SK-N-SH treated with all-trans-retinoic acid at 6 μM for 48 hours (cell line): Measurements from ENCODE around the gene MEG3.

Experiments used
- ATAC-seq: fragments of 200-7000 bp; cut with Tn5 transposase; 3 replicates; pipeline ENCODE4 v1.9.1; 2020; ENCODE audit warnings: mild to moderate bottlenecking, moderate library complexity
- ARNTL ChIP-seq: fragments of 450-650 bp; formaldehyde crosslinking; IDR thresholded peaks from 2 replicates; pipeline ENCODE4 v1.5.0; 2020; ENCODE audit warnings: low read depth, mild to moderate bottlenecking, moderate library complexity, borderline replicate concordance
- BACH2 ChIP-seq: fragments of 250-450 bp; sonication (Bioruptor Pico); IDR thresholded peaks from 2 replicates; pipeline ENCODE4 v1.9.0; 2021; ENCODE audit warnings: mild to moderate bottlenecking, borderline replicate concordance
- CREB5 ChIP-seq: fragments of 250-450 bp; sonication (Bioruptor Pico); IDR thresholded peaks from 2 replicates; pipeline ENCODE4 v1.5.1; 2020; ENCODE audit warnings: low read depth, mild to moderate bottlenecking, moderate library complexity
- CSRNP3 ChIP-seq: fragments of 250-450 bp; sonication (Bioruptor Pico); IDR thresholded peaks from 2 replicates; pipeline ENCODE4 v1.5.1; 2021; ENCODE audit warnings: mild to moderate bottlenecking, moderate library complexity
- GLIS3 ChIP-seq: fragments of 250-450 bp; sonication (Bioruptor Pico); IDR thresholded peaks from 2 replicates; pipeline ENCODE4 v1.5.0; 2020; ENCODE audit warnings: mild to moderate bottlenecking, moderate library complexity
- ISL1 ChIP-seq: fragments of 250-450 bp; sonication (Bioruptor Pico); IDR thresholded peaks from 2 replicates; pipeline ENCODE4 v2.1.2; 2022; ENCODE audit warnings: mild to moderate bottlenecking, moderate library complexity
- OSR1 ChIP-seq: fragments of 250-450 bp; sonication (Bioruptor Pico); IDR thresholded peaks from 2 replicates; pipeline ENCODE4 v1.8.0; 2022; ENCODE audit warnings: moderate library complexity, mild to moderate bottlenecking, inconsistent platforms
- PATZ1 ChIP-seq: fragments of 250-450 bp; sonication (Bioruptor Pico); IDR thresholded peaks from 2 replicates; pipeline ENCODE4 v1.8.0; 2020; ENCODE audit warnings: mild to moderate bottlenecking, moderate library complexity, borderline replicate concordance
- POU6F1 ChIP-seq: fragments of 250-450 bp; sonication (Bioruptor Pico); IDR thresholded peaks from 2 replicates; pipeline ENCODE4 v1.8.0; 2021; ENCODE audit warnings: low read depth, mild to moderate bottlenecking, moderate library complexity, borderline replicate concordance
- PPARA ChIP-seq: fragments of 250-450 bp; sonication (Bioruptor Pico); IDR thresholded peaks from 2 replicates; pipeline ENCODE4 v1.5.0; 2020; ENCODE audit warnings: mild to moderate bottlenecking, borderline replicate concordance
- RARB ChIP-seq: fragments of 250-450 bp; sonication (Bioruptor Pico); IDR thresholded peaks from 2 replicates; pipeline ENCODE4 v1.8.0; 2021; ENCODE audit warnings: mild to moderate bottlenecking, moderate library complexity
- SNAI2 ChIP-seq: fragments of 250-450 bp; sonication (Bioruptor Pico); IDR thresholded peaks from 2 replicates; pipeline ENCODE4 v1.5.0; 2020; ENCODE audit warnings: mild to moderate bottlenecking, moderate library complexity
- TCF4 ChIP-seq: fragments of 250-450 bp; sonication (Bioruptor Pico); IDR thresholded peaks from 2 replicates; pipeline ENCODE4 v1.8.0; 2021; ENCODE audit warnings: mild to moderate bottlenecking, moderate library complexity, borderline replicate concordance
- TOX ChIP-seq: fragments of 250-450 bp; sonication (Bioruptor Pico); IDR thresholded peaks from 2 replicates; pipeline ENCODE4 v1.8.0; 2021; ENCODE audit warnings: mild to moderate bottlenecking, moderate library complexity, borderline replicate concordance
- TSHZ2 ChIP-seq: fragments of 250-450 bp; sonication (Bioruptor Pico); IDR thresholded peaks from 2 replicates; pipeline ENCODE4 v1.5.0; 2020; ENCODE audit warnings: mild to moderate bottlenecking, moderate library complexity
- ZFP3 ChIP-seq: fragments of 250-450 bp; sonication (Bioruptor Pico); IDR thresholded peaks from 2 replicates; pipeline ENCODE4 v1.5.0; 2020; ENCODE audit warnings: mild to moderate bottlenecking, moderate library complexity
- ZFP30 ChIP-seq: fragments of 450-650 bp; formaldehyde crosslinking; IDR thresholded peaks from 2 replicates; pipeline ENCODE4 v1.5.0; 2022; ENCODE audit warnings: mild to moderate bottlenecking, moderate library complexity
- ZNF565 ChIP-seq: fragments of 450-650 bp; formaldehyde crosslinking; conservative IDR thresholded peaks from 2 replicates; pipeline ENCODE4 v1.5.0; 2020; ENCODE audit warnings: low read depth, mild to moderate bottlenecking, moderate library complexity
- ZNF70 ChIP-seq: fragments of 450-650 bp; formaldehyde crosslinking; IDR thresholded peaks from 2 replicates; pipeline ENCODE4 v1.5.0; 2020; ENCODE audit warnings: mild to moderate bottlenecking, moderate library complexity
- ZNF8 ChIP-seq: fragments of 450-650 bp; formaldehyde crosslinking; IDR thresholded peaks from 2 replicates; pipeline ENCODE4 v1.5.0; 2020; ENCODE audit warnings: mild to moderate bottlenecking, moderate library complexity

The MEG3 gene

GRCh38 chr14:100851946-100852620 is 26.2 kb downstream of the MEG3 start (continued):
- no peak for TF ChIP-seq BACH2 (CRISPR knock-in tag)
- no peak for TF ChIP-seq CSRNP3 (CRISPR knock-in tag)
- no peak for TF ChIP-seq TCF4 (CRISPR knock-in tag)
- TF ChIP-seq ZFP30 (CRISPR knock-in tag), result no peak
- no peak for TF ChIP-seq CREB5 (CRISPR knock-in tag)
- TF ChIP-seq PPARA (CRISPR knock-in tag), result no peak
- no peak for TF ChIP-seq ARNTL

- TF ChIP-seq TSHZ2 (CRISPR knock-in tag) (no peak), ISL1 (CRISPR knock-in tag) (no peak), BACH2 (CRISPR knock-in tag) (no peak), GLIS3 (CRISPR knock-in tag) (no peak), RARB (CRISPR knock-in tag) (no peak), OSR1 (no peak), PPARA (CRISPR knock-in tag) (no peak), ZNF8 (CRISPR knock-in tag) (no peak), ZNF565 (CRISPR knock-in tag) (no peak), CREB5 (CRISPR knock-in tag) (no peak), POU6F1 (CRISPR knock-in tag) (no peak), ARNTL (no peak), ZFP30 (CRISPR knock-in tag) (no peak), PATZ1 (CRISPR knock-in tag) (no peak)
- no peak for ATAC-seq
Observed at GRCh38 chr14:100854435-100854834, 28.5 kb downstream of the MEG3 start.

- no peak for ATAC-seq
- TF ChIP-seq TSHZ2 (CRISPR knock-in tag), result no peak
- no peak for TF ChIP-seq CREB5 (CRISPR knock-in tag)
- no peak for TF ChIP-seq OSR1
- TF ChIP-seq ARNTL, result no peak
- TF ChIP-seq TOX, result no peak
- no peak for TF ChIP-seq ZFP3 (CRISPR knock-in tag)
- no peak for TF ChIP-seq ZNF70 (CRISPR knock-in tag)
- no peak for TF ChIP-seq SNAI2 (CRISPR knock-in tag)
- TF ChIP-seq PPARA (CRISPR knock-in tag), result no peak
- TF ChIP-seq TCF4 (CRISPR knock-in tag), result no peak
- no peak for TF ChIP-seq GLIS3 (CRISPR knock-in tag)
- no peak for TF ChIP-seq ISL1 (CRISPR knock-in tag)
Observed at GRCh38 chr14:100855256-100855930, 29.5 kb downstream of the MEG3 start.
